ENCODE measurements around the gene KNCN.

Gene KNCN

DNA sequence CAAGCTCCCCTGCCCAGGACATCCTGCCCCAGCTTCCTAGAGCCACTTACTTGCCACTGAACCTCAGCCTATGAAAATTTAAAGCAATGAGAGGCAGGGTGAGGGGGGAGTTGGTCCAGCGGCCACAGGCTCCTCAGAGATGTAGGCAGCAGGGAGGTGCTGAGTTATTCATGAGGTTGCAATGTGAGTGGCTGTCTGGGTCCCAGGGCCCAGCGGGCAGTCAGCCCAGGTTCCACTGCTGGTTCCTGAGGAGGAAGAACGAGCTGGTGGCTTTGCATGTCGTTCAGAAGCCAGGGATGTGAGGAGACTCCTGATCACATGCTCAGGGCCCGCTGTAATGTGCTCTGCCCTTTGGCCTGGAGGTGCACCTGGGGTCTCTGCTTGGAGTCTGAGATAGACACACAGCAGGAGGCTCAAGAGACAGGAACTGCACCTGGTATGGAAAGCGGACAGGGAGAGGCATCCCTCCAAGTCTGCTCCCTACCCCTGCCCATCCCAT lies at the start of gene KNCN:
KNCN (minus strand) TSS at position 51 of the 499 bp plus-strand sequence. CDS start 432 bp downstream, outside the sequence.
- DNase-seq (ENCODE audit: low read depth in 2 of 3, low spot score in 2 of 3): no peak

DNA sequence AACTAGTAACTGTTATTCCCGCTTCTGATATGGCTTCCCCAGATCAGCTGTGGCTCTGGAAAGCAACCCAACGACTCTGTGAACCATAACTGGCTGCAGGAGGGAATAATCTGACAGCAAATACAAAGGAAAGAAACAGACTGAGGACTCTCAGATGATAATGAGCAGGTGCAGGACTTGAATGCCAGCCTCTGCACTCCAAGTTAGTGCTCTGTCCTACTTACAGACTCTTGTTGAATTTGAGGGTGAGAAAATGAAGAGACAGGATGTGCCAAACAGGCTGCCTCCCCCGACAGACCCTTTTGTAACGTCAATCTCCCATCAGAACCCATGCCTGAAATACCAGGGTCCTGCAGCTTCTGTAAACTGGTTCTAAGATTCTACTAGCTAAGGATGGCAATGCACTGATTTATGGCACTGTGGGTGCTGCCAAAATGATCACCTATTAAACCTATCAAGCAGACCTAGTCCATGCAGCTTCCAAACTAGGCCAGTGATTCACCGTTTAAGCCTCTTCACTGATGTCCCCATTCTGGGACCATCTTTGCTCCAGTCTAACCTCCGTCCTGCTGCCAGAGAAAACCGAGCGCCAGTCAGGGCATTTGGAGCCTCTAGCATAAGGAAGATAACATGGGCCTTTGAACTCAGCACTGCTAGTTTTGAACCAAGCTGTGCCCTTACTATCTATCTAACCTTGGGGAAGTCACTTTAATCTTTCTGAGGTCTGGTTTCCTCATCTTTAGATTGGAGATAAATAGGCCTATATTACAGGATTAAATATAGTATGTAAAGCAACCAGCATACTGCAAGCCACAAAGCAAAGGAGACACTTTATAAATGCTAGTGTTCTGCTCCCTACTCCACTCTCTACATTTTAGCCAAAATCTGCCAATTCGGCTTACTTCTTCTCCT lies 47.9 kb upstream of the KNCN start:
- no peak for DNase-seq (ENCODE audit: low read depth in 2 of 3, low spot score in 2 of 3)

DNA sequence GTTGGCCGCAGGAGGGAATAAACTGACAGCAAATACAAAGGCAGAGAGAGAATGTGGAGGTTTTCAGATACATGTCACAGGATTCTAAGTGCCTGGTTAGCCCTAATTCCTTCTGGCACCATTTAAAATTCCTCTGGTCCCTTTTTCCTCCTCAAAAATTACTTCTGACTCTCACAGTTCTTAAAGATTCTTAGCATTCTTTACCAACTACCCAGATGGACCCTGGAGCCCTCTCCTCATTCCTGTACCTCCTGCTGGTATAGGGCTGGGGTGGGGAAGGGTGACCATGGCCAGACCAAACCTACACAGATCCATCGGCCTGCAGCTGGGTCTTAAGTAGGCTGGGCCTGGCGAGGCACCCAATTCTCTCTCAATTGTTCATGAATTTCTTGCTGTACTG lies 45.4 kb upstream of the KNCN start:
- no peak for DNase-seq (ENCODE audit: low read depth in 2 of 3, low spot score in 2 of 3)

DNA sequence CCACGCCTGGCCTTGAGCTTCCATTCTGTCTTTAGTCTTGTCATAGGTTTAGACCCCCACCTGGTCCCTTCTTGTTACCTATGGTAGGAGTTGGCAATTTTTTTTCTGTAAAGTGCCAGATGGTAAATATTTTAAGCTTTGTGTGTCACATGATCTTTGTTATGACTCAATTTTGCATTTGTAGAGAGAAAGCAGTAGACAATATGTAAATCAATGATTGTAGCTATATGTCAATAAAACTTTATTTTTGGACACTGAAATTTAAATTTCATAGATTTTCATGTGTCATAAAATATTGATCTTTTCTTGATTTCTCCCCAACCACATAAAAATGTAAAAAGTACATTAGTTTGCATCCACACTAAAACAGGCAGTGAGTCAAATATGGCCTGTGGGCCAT lies 44.6 kb upstream of the KNCN start:
- no peak for DNase-seq (ENCODE audit: low read depth in 2 of 3, low spot score in 2 of 3)

DNA sequence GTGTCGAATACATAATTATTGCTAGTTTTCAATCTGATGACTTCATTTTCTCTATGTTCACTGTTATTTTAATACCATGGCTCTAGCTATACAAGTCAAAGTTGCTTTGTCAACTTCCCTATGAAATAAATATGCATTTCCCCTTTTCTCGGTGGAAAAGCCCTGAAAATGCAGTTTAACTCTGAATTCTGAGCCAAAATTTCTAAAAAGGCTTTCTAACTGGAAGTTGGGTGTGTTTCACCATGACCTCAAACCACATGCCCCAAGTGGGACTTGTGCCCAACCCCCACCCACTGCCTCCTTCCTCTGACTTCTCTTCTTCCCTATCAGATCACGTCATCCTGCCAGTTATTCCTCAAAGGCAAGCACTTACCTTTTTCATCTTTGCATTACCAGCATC lies 43.7 kb upstream of the KNCN start:
- DNase-seq (ENCODE audit: low read depth in 2 of 3, low spot score in 2 of 3): no peak

DNA sequence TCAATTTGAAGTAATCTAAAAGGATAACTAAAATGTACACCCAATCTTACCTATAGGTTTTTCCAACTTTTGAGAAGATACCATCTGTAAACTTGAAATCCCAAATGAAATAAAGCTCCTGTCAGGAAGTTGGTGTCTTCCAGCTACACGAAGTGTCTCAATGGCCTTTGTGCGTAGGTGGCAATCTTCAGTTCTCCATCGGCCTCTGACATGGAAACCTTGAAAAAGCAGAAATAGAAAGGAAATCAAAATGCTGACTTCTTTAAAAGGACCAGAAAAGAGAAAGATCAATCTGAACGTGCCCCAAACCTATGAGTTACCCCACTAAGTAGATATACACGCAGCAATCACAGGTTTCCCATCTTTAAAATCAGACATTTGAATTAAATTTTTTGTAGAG lies 42.6 kb upstream of the KNCN start:
- DNase-seq (ENCODE audit: low read depth in 2 of 3, low spot score in 2 of 3): no peak

DNA sequence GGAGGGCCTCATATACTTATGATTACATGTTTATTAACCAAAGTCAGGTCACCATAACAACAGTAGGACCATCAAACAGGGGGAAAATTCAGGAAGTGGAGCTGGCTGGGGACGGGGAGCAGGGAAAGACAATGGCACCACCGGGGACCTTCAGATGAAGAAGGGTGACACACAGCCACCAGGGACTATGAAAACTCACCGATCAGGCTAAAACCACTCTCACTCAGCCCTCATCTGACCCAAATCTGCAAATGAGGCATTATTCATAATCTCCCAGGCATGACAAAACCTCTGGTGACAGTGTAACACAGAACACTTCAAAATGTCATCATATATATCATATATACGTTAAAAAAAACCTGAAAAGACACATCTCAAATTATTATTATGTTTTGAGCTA lies 41.4 kb upstream of the KNCN start:
- no peak for DNase-seq (ENCODE audit: low read depth in 2 of 3, low spot score in 2 of 3)

DNA sequence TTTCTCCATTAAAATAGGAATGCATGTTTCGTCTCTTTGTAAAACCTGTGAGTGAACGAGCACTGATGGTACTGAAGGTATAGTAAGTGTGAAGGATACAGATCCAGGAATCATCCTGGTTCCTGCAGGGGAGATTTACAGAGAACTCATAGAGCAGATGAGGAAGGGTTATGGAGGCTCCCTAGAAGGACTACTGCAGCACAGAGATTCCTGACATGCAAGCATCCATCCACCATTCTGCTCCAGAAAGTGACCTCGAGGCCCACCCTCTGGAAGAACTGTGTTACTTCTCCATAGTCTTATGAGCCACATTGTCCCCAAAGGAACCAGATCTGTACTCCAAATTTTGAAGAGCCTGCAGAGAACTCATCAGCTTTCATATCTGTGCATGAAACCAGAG lies 38.1 kb upstream of the KNCN start:
- no peak for DNase-seq (ENCODE audit: low read depth in 2 of 3, low spot score in 2 of 3)

DNA sequence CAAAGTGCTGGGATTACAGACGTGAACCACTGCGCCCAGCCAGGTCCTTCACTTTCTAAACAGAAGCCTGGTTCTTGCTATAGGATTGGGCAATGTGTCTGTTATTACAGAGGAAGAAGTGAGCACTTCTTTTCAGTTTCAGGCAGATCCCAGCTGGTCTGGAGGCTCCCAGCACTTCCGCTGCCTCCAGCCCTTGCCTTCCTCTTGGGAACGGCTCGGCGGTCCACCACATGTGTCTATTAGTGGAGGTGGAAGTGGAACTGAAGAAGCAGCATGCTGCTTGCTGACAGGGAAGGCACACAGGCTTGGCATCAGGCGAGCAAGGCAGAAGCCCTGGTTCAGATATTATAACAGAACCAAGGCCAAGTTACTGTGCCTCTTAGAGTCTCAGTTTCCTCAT lies 35.6 kb upstream of the KNCN start:
- DNase-seq (ENCODE audit: low read depth in 2 of 3, low spot score in 2 of 3): no peak

DNA sequence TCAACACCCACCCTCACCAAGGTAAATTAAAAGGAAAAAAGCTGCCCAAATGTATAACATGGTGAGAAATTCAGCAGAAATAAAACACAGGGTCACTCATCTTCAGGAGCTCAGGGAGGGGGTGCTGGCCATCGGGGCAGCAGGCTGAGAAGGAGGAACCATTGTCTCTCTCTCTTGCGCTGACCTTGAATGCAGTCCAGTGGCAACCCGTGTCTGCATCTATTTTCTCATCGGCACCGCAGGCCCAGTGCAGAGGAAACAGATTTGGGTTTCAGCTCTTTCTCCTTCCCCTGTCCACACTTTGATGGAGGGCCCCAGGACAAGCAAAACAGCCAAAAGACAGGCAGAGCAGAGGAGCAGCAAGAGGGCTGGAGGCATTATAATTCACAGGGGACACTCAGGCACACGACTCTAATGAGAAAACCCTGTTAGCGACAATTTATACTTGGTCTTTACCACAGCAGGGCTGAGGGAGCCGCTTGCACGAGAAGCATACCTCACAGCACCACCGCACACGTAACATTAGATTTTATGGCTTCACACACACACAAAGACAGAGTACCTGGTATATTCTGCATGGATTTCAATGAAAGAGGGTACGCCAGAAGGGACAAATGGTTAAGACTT lies 34.0 kb upstream of the KNCN start:
- no peak for DNase-seq (ENCODE audit: low read depth in 2 of 3, low spot score in 2 of 3)

DNA sequence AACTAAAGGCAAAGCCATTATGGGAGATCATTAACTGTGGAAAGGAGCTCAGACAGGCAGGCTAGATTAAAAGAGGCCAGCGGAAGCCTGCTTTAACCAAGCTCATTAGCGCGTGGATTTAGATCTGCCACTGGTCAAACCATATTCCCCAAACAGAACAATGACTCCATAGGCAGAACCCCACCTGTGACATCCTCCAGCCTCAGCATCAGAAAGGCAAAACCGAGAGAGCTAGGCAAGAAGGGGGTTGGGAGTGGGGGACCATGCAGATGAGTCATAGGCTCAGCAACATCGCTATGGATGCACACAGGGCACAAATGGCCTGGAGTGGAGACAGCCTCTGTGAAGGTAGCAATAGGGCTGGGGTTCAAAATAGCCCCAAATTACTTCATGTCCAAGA lies 32.0 kb upstream of the KNCN start:
- no peak for DNase-seq (ENCODE audit: low read depth in 2 of 3, low spot score in 2 of 3)

DNA sequence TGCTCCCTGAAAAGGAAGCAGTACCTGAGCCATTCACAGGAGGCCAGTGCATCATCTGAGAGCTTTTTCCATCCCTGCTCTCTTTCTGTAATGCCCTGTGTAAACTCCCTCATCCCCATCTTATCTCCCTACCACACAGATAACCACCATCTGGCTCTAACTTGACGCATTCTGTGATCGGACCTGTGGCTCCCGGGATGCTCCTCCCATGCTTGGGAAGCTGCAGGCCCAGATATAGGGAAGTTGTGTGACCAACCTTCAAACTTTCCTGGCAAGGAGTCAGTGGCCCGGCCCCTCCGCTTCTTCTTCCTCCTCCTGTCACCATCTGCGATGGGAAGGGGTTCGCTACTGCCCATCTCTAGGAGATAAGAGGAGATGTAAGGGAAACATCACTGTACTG lies 31.5 kb upstream of the KNCN start:
- DNase-seq (ENCODE audit: low read depth in 2 of 3, low spot score in 2 of 3): no peak

DNA sequence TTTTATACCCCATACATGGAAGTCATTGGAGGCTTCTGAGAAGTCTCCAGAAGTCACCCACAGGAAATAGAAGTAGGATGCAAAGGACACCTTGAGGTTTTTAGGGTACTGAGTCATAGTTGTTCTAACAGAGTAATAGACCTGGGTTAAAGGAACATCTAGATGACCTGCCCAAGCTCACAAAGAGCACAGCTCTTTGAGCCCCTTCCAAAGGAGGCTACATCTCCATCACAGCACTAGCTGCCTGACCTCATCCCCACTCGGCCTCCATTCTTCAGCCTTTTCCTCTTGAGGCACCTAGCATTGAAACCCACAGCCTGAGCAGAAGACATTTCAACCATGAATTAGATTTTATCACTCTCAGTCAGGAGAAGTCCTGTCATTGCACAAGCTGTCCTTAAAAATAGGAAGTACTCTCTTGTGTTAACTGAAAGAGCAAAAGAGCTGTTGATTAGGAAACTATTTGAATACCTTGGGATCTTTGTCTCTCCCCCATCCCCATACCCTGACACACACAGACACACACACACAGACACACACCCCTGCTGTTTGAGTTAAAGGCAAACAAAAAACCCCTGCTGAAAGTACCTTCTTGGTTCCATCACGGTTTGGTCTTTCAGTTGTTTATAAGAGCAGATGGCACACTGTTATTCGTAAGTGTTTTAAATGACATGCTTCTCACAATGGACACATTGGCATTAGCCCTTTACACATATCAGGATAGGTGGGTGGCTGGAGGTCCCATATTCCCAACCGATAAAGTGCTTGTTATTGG lies 30.4 kb upstream of the KNCN start:
- no peak for DNase-seq (ENCODE audit: low read depth in 2 of 3, low spot score in 2 of 3)

DNA sequence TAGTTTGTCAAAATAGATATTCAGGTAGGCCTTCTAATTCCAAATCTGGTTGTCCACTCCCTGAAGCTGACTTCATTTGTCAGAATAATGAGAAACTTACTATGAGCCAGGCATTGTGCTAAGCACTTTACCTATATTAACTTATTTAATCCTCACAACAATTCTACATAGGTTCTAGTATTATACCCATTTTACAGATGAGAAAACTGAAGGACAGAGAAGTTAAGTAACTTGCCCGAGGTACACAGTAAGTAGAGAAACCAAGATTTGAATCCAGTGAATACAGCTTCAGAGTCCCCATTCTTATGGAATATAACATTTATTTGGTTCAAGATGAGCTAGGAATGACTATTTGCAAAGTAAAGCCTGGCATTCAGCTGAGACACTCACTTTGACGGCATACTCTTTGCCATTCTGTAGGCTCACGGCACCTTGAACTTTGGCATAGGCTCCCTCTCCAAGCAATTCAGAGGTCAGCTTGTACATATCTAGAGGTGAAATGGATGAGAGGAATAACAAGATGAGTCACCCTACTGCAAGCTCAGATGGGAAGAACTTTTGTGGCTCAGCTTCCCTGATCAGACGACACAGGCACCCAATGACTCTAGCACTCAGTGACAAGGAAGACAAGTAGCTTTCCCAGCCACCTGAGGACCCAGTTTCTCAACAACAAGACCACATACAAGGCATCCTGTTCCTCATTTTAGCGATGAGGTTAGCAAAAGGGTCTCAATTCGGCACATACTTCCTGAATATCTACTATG lies 28.9 kb upstream of the KNCN start:
- no peak for DNase-seq (ENCODE audit: low read depth in 2 of 3, low spot score in 2 of 3)

DNA sequence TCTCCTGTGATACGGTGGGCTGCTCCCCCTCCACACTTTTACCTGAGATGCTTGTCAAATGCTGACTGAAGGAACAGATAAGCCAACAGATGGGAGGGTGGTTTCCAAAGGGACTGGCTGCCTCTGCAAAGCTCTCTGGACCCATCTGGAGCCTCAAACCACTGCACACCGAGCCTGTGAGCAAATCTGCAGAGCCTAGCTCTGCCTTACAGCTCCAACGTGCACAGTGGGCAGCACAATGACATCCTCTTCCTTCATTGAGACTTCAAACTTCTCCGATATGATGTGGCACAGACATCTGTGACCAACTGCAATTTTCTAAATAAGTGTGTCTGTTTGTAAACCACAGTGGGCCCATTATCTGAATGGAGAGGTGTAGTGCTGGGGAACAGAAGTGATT lies 26.2 kb upstream of the KNCN start:
- DNase-seq (ENCODE audit: low read depth in 2 of 3, low spot score in 2 of 3): no peak

DNA sequence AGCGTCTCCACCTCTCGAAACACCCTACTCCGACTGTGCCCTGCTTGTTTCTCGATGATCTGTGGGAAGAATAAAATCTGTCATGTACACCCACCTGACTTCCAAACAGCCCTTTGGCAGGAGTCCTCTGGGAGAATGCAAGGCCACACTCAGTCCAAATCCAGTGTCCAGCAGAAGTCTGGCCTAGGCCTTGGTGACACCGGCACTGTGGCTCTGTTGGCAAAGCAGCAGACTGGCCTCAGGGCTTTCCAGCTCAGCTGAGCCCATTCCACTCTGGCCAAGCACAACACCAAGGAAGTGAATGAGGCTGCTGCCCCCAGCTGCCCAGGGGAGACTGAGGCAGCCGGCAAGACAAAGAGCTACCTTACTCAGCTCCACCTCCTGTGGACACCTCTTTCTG lies 25.1 kb upstream of the KNCN start:
- DNase-seq (ENCODE audit: low read depth in 2 of 3, low spot score in 2 of 3): no peak

DNA sequence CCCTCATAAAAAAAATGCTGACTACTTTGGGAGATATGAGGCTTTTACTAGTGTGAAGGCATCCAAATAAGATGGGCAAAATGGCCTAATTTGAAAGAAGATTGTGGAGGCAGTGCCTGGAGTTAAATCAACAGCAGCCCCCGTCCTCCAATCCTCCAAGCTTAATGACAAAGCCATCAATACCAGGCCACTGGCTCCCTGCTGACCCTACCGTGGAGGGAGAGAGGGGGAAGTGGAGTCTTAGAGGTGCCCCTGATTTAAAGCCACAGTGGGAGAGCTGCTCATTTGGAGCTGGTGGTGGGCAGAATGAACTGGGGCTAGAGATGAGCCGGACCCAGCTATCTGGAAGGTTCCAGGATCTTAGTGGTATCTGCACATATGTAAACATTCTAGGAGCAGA lies 24.3 kb upstream of the KNCN start:
- no peak for DNase-seq (ENCODE audit: low read depth in 2 of 3, low spot score in 2 of 3)

DNA sequence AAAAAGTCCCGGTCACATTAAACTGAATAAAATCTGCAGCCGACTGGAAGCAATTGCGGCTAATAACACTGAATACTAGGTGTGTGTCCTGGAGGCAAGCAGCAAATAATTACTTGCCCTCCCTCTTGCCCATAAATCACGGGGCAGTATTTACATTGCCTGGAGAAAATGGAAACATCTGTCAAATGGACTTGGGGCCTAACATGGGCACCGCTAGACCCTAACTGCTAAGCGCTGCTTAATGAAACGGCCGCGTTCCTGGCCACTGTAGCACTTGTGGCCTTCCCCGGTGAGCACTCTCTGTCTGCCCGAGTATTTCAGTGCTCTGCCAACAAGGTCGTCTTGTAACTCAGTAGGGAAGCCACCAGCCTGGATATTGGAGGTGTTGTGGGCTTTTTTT lies 23.9 kb upstream of the KNCN start:
- DNase-seq (ENCODE audit: low read depth in 2 of 3, low spot score in 2 of 3): no peak

DNA sequence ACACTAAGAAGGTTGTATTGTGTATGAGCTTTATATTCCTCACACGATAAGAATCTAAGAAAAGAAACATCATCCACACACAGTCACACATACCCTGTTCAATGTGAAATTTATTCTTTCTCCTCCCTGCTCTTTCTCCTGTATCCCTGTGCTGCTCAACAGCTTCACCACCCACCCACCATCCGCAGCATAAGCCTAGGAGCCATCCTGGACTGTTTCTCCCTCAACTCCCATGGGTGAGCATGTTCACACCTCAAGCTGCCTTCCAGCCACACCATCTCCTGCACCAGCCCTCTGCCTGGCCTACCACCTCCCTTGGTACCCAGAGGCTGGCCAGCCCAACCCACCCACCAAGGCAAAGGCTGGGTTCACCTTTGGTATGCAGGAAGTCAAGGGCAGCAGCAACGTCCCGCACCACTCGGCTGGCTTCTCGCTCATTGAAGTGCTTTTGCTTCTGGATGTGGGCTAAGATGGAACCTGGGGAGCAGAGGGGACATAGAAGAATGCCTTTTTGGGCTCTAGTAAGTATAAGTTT lies 20.3 kb upstream of the KNCN start:
- no peak for DNase-seq (ENCODE audit: low read depth in 2 of 3, low spot score in 2 of 3)

DNA sequence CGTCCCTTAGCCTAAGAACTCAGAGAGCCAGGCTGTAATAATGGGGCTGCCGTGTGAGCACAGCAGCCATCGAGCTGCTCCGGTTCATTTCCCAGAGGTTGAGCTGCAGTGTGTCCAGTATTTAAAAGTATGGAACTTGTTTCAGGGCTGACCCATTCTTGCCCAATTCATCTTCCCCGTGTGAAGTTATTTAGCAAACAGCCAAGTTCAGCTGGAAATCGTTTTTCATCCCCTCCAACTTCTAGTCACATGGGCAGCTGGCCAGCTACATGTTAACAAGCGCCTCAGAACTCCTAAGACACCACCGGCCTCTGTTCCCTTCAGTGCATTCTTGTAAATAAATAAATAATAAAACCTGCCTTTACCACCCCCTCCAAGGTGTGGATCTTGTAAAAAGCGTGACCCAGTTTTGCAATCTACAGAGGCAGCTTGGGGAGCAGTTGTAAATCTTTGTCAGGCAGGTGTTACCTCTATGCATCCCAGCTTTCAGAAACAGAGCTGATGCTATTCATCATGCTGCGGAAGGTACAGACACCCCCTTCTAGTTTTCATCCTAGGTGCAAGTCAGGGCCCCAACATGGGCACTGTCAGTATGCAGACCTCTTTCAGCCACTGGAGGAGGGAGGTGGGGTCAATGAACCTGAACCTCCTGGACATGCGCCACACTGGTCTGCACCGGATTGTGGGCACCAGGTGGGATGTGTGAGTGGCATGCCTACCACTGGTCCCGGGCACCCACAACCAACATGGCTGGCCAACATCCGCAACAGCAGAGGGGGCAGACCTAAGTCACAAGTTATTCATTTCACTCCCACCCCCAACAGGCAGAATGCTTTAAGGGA lies 18.7 kb upstream of the KNCN start:
- DNase-seq (ENCODE audit: low read depth in 2 of 3, low spot score in 2 of 3): no peak
